HG03575 (cell line): ENCODE results near the gene FNIP2.

ENCODE experiments used
- ATAC-seq: cut with Tn5 transposase; IDR thresholded peaks from one replicate; pipeline ENCODE4 v1.9.1; 2021; ENCODE audit not compliant: unreplicated experiment, insufficient number of reproducible peaks, low FRiP score; ENCODE audit errors: extremely low read depth

The FNIP2 gene

DNA sequence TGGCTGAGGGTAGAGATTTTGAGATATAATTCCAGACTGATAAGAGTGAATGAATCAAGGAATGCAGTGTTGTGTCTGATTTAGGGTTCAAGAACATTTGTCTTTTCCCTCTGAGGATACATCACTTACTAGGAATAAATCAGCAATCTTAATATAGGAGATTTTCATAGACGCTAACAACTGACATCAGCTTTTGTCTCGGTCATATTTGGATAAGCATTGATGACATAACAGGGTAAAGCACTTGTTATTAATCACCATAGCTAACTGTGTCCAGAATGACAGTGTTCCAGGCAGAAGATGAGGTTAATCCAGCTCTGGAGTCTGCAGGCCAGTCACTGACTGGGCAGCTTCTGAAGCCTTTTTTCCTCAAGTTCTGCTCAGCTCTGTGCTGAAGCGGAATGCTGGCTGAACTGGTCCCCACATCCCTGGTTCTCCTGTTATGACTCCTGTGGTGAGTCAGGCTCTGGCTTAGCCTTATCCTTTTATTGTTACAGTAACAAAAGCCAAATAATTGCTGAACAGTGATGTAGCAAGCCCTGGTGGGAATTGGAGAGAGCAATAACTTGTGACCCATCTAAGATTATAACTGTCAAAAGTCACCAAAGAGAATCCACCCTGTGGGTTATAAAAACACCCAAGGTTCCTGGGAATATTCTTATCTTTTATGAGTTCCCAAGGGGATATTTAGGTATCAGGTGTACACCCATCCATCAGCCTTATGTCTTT lies 41.8 kb downstream of the FNIP2 start:
- no peak for ATAC-seq

DNA sequence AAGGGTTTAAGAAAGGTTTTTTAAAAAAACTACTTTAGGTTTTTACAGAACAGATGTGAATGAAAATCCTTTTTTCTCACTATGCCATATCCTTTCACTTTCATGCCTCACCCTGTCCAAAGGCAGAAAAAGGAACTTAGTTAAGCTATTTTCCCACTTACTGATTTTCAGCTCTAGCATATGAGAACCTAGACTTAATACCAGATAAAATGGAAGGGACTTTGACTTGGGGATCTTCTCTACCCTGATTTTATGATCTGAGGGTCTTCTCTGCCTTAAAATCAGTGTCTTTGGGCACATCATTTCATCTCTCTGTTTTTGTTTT lies 42.4 kb downstream of the FNIP2 start:
- ATAC-seq: no peak

GRCh38 chr4:158811704-158812103 lies 42.9 kb downstream of the FNIP2 start:
- no peak for ATAC-seq

- no peak for ATAC-seq
Measured at GRCh38 chr4:158812133-158812532, 43.3 kb downstream of the FNIP2 start.

- ATAC-seq: no peak
Measured at GRCh38 chr4:158812543-158812942, 43.7 kb downstream of the FNIP2 start.

DNA sequence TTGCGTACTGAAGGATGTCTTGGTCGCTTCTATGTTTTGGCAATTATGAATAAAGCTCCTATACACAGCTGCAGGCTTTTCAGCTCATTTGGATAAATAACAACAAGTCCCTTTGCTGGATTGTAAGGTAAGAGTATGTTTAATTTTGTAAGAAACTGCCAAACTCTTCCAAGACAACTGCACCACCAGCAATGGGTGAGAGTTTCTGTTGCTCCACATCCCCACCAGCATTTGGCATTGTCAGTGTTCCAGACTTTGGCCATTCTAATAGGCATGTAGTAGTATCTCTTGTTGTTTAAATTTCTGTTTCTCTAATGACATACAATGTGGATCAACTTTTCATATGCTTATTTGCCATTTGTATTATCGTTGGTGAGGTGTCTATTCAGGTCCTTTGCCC lies 44.3 kb downstream of the FNIP2 start:
- no peak for ATAC-seq

GRCh38 chr4:158814207-158814606 lies 45.4 kb downstream of the FNIP2 start:
- no peak for ATAC-seq

- ATAC-seq: no peak
Measured at GRCh38 chr4:158814636-158815330, 46.0 kb downstream of the FNIP2 start.

DNA sequence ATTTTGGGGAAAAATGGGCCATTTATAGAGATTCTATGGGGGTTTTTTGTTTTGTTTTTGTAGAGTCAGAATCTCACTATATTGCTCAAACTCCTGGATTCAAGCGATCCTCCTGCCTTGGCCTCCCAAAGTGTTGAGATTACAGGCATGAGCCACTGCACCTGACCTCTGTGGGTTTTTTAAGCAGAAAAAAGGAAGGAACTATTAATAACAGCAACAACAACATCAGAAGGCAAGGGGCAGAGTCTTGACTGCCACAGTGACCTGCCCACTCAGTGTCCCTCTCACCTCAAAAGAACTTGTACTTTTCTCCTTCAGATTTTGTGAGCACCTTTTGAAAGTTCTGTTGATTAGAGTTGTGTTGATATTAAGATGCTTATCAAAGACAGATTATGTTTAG lies 48.1 kb downstream of the FNIP2 start:
- ATAC-seq: no peak

- ATAC-seq: peak; percentile 40
Measured at GRCh38 chr4:158817562-158818296, 48.9 kb downstream of the FNIP2 start.

DNA sequence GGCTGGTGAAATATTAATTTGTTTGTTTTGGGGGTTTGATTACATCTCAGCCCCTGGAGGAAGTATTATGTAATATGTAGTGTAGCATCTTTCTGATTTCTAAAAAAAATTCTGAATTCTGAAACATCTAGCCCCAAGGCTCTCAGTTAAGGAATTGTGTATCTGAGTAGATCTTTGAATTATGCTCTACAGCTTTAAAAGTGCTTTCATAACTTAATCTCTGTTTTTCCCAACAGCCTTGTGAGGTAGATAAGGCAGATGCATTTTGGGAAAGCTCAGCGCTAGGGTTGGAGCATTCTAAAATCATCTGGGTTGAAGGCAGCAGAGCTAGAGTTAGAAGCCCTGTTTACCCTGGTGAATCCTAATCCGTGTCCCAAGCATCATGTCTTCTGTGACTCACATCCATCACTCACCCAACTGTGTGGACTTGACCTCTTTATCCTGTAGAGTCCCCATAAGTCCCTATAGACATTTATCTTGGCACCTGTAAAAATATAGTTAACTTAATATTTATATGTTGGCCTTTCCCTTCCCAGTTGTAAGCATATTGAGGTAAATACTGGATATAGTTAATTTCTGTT lies 49.8 kb downstream of the FNIP2 start:
- no peak for ATAC-seq

DNA sequence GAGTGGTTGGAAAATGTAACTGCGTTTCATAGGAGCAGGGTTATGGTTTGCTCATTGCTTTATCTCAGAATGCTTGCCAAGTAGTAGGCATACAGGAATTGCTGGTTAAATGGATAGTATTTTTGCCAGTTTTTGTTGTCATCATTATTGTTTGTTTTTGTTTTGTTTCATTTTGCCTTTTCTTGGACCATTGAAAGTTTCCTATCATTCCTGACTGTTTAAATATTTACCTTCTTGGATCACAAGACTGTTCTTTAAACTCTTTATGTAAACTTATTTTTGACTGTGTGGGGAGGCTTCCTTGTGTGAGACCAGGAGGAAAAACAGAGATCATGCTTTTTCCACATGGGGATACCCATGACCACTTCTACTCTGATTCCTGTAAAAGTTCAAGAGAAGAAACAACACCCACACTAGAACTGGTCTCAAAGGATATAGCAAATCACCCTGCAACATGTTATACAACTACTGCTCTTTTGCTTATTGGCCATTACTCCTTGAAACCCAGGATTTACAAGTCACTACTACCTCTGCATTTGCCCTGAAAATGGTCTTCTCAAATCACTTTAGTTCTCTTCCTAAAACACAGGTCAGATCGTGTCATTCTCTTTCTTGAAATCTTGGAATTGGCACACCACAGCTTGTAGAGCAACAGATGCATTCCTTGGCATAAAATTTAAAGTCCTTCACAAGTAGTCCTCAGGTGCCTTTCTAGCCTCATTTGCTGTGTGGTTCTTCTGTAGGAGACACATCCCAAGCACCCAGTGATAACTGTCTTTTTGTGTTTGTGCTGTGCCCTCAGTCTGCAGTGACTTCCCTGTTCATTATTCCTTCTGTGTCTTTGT lies 51.3 kb downstream of the FNIP2 start:
- ATAC-seq: no peak

DNA sequence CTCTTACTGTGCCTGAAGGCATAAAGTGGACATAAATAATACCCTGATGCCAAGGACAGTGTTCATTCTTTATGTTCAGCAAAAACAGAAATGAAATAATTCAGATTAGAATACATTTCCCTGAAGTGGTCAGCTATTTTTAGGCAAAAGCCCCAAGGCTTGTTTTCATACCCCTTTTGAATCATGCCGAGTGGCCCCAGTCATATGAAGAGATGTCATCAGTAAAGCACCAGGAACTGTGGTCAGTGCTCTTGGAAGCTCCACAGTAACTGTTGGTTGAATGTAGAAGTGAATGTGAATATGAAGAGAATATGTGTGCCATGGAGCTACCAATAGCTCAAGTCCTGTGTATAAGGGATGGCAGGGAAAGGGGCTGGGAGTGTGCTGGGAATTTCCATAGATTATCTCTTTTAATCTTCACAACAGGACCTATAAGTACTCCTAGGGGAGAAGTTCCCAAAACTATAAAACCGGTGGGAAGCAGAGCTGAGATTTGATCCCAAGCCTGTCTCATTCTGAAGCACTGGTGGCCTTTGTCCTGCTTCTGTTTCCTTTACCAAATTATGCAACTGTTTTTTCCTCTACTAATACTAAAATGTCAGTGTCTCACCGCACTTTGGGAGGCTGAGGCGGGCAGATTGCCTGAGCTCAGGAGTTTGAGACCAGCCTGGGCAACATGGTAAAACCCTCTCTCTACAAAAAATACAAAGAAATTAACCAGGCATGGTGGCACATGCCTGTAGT lies 52.6 kb downstream of the FNIP2 start:
- no peak for ATAC-seq

GRCh38 chr4:158822348-158822747 lies 53.5 kb downstream of the FNIP2 start:
- ATAC-seq: no peak

DNA sequence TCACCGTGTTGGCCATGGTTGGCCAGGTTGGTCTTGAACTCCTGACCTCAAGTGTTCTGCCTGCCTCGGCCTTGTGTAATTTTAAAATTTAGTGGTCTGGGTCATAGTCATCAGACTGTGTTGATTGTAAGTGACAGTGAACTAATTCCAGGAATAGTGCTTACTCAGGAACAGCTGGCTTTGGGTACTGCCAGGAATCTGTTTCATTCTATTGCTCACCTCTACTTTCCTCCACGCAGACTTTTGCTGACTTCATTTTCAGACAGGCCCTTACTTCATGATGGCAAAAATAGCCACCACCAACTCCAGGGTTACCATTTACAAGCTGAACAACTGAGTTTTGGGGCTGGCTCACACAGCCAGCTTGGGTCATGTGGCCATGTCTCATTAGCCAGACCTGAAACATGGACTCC lies 54.6 kb downstream of the FNIP2 start:
- no peak for ATAC-seq

DNA sequence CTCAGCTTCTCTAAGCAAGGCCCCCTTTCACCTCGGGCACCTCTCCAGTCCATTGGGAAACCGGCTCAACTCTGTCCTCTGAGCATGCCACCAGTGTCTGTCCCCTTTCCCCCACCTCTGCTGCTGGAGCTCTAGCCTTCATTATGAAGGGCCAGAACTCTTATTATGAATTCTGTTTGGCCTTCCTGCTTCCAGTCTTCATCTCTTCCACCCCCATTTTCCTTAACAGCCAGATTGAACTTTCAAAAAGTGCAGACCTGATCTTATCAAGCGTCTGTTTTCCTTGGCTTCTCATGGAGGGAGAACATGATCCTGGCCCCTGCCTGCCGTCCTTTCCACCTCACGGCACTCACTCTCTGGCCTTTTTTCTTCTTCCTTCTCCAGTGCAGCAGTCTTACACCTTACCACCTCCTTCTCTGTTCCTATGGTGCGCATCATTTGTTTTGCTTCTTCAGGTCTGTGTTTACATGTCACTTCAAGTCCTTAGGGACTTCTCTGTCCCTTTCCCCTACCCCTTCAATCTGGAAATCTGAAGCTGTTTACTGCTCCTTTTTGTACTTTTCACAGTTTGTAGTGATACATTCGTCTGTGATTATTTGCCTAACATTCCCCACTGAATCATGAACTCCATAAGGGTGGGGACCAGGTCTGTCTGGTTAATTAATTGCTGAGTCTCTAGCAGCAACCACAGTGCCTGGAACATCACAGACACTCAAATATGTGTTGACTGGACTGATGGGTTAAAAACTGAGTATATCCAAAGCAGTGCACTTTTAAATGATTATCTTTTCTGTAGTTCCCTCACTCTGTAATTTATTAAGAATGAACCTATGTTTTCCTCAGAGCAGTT lies 55.8 kb downstream of the FNIP2 start:
- ATAC-seq: no peak

- no peak for ATAC-seq
Measured at GRCh38 chr4:158825433-158826036, 56.7 kb downstream of the FNIP2 start.
